ENCODE results near the gene ABCB8. TPM values are rescaled to one million over a fixed set of nuclear protein-coding genes. Genes with fewer than 3 reads are reported as not detected.

ABCB8 gene
- total and polyA plus RNA-seq, 2 donors (not counting 1 experiment from before 2014, with no cell fraction given): 41.4 to 69.7 TPM

GRCh38 chr7:151089893-151090730 lies 61.9 kb downstream of the ABCB8 start:
- Histone ChIP-seq H3K4me3 (ENCODE audit: control extremely low read depth in 1 of 5, extremely low read depth in 1 of 5, insufficient read depth in 1 of 5, low read depth in 2 of 5, low read length in 4 of 5) (no peak overlapping the region), H3K4me2 (replicated peaks; ENCODE audit: low read depth, low read length, poor library complexity, severe bottlenecking) (no peak overlapping the region), H2AFZ (ENCODE audit: insufficient read depth, low read depth, low read length, poor library complexity, severe bottlenecking) (no peak overlapping the region), H3K79me2 (ENCODE audit: control insufficient read depth, insufficient read depth, low read length) (no peaks in the 10 kb centered on the region), H3K9ac (ENCODE audit: low read length) (no peak overlapping the region), H3K27me3 (replicated peaks in 1 of 4; ENCODE audit: control extremely low read depth in 1 of 4, control insufficient read depth in 3 of 4, insufficient read depth in 4 of 4, low read length in 3 of 4) (peaks cover 0 to 42% (median 11%) of the 10 kb centered on the region in 4 experiments), H3K27ac (ENCODE audit: low read length in 2 of 2) (no peak overlapping the region), H3K36me3 (replicated peaks in 1 of 2; ENCODE audit: control extremely low read depth in 1 of 2, control insufficient read depth in 1 of 2, extremely low read depth in 1 of 2, insufficient read depth in 2 of 2, low read length in 1 of 2) (no peaks in the 10 kb centered on the region), H3K9me3 (ENCODE audit: control extremely low read depth in 1 of 3, control insufficient read depth in 2 of 3, insufficient read depth in 1 of 3, low read length in 2 of 3) (peaks cover 0 to 4% (median 0%) of the 10 kb centered on the region in 3 donors), H4K20me1 (ENCODE audit: control insufficient read depth, insufficient read depth, low read length, poor library complexity, severe bottlenecking) (no peaks in the 10 kb centered on the region), H3K4me1 (ENCODE audit: control insufficient read depth in 2 of 2, insufficient read depth in 2 of 2, low read length in 2 of 2) (peaks cover 33% of the 10 kb centered on the region in 2 donors)
- Mint-ChIP-seq H3K4me3 (no peak overlapping the region), H3K27me3 (peaks cover 25% of the 10 kb centered on the region), H3K9me3 (ENCODE audit: insufficient read depth) (no peaks in the 10 kb centered on the region), H3K27ac (no peak overlapping the region), H3K4me1 (peaks cover 21% of the 10 kb centered on the region)
- POLR2A ChIA-PET: no interaction called here
- 91% methylated on average over 15 of the region's 22 CpGs for WGBS (ENCODE audit: insufficient coverage)
- ATAC-seq (ENCODE audit: low read depth) (no peak), DNase-seq (no peak)
- TF ChIP-seq EZH2 (IDR thresholded peaks at IDR 0.05; ENCODE audit: borderline replicate concordance, insufficient read depth, low read depth, low read length, poor library complexity, severe bottlenecking): no peak
- TF ChIP-seq, protein P1, sequence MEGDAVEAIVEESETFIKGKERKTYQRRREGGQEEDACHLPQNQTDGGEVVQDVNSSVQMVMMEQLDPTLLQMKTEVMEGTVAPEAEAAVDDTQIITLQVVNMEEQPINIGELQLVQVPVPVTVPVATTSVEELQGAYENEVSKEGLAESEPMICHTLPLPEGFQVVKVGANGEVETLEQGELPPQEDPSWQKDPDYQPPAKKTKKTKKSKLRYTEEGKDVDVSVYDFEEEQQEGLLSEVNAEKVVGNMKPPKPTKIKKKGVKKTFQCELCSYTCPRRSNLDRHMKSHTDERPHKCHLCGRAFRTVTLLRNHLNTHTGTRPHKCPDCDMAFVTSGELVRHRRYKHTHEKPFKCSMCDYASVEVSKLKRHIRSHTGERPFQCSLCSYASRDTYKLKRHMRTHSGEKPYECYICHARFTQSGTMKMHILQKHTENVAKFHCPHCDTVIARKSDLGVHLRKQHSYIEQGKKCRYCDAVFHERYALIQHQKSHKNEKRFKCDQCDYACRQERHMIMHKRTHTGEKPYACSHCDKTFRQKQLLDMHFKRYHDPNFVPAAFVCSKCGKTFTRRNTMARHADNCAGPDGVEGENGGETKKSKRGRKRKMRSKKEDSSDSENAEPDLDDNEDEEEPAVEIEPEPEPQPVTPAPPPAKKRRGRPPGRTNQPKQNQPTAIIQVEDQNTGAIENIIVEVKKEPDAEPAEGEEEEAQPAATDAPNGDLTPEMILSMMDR (IDR thresholded peaks at IDR 0.05): no peak
- CTCF ChIA-PET: interaction anchor here (1.0 to 1.6 kb wide), 5 partner anchors 18 to 34 kb away, joined by 3 to 6 read pairs (median 3); no protein-coding TSS in a partner anchor
- intact Hi-C loops (cut with micrococcal nuclease): loop anchor here (5.0 to 10.0 kb wide), 3 partner anchors 78 to 845 kb away; no protein-coding TSS in a partner anchor

- ATAC-seq (ENCODE audit: low read depth) (no peak), DNase-seq (no peak)
- 97% methylated on average over 6 of the region's 7 CpGs for WGBS (ENCODE audit: insufficient coverage)
- H2AFZ ChIP-seq (ENCODE audit: insufficient read depth, low read depth, low read length, poor library complexity, severe bottlenecking): no peak overlapping the region
- no peaks in the 10 kb centered on the region for H3K36me3 ChIP-seq (replicated peaks in 1 of 2; ENCODE audit: control extremely low read depth in 1 of 2, control insufficient read depth in 1 of 2, extremely low read depth in 1 of 2, insufficient read depth in 2 of 2, low read length in 1 of 2)
- no peak overlapping the region for H3K27ac ChIP-seq (ENCODE audit: low read length in 2 of 2)
- no peaks in the 10 kb centered on the region for H4K20me1 ChIP-seq (ENCODE audit: control insufficient read depth, insufficient read depth, low read length, poor library complexity, severe bottlenecking)
- POLR2A ChIA-PET: no interaction called here
- Mint-ChIP-seq H3K4me1 (peaks cover 13% of the 10 kb centered on the region), H3K27ac (no peak overlapping the region), H3K9me3 (ENCODE audit: insufficient read depth) (no peaks in the 10 kb centered on the region), H3K27me3 (peaks cover 17% of the 10 kb centered on the region), H3K4me3 (no peak overlapping the region)
- no peak overlapping the region for H3K4me3 ChIP-seq (ENCODE audit: control extremely low read depth in 1 of 5, extremely low read depth in 1 of 5, insufficient read depth in 1 of 5, low read depth in 2 of 5, low read length in 4 of 5)
- no peak overlapping the region for H3K9ac ChIP-seq (ENCODE audit: low read length)
- intact Hi-C loops (cut with micrococcal nuclease): no loop called here
- no peak for TF ChIP-seq EZH2 (IDR thresholded peaks at IDR 0.05; ENCODE audit: borderline replicate concordance, insufficient read depth, low read depth, low read length, poor library complexity, severe bottlenecking)
- TF ChIP-seq, protein P1 (IDR thresholded peaks at IDR 0.05): no peak
- no peaks in the 10 kb centered on the region for H3K79me2 ChIP-seq (ENCODE audit: control insufficient read depth, insufficient read depth, low read length)
- peaks cover 0 to 4% (median 0%) of the 10 kb centered on the region in 3 donors for H3K9me3 ChIP-seq (ENCODE audit: control extremely low read depth in 1 of 3, control insufficient read depth in 2 of 3, insufficient read depth in 1 of 3, low read length in 2 of 3)
- peaks cover 0 to 34% (median 7%) of the 10 kb centered on the region in 4 experiments for H3K27me3 ChIP-seq (replicated peaks in 1 of 4; ENCODE audit: control extremely low read depth in 1 of 4, control insufficient read depth in 3 of 4, insufficient read depth in 4 of 4, low read length in 3 of 4)
- CTCF ChIA-PET: interaction anchor here (1.0 to 1.6 kb wide), 4 partner anchors 18 to 33 kb away, joined by 3 to 6 read pairs (median 4); no protein-coding TSS in a partner anchor
- H3K4me1 ChIP-seq (ENCODE audit: control insufficient read depth in 2 of 2, insufficient read depth in 2 of 2, low read length in 2 of 2): peaks cover 24 to 25% of the 10 kb centered on the region in 2 donors
- H3K4me2 ChIP-seq (replicated peaks; ENCODE audit: low read depth, low read length, poor library complexity, severe bottlenecking): no peak overlapping the region
Measured at GRCh38 chr7:151091003-151091402, 62.8 kb downstream of the ABCB8 start.
